H1 (cell line): Measurements from ENCODE around the gene IL23A. TPM values are rescaled to one million over a fixed set of nuclear protein-coding genes. Genes with fewer than 3 reads are reported as not detected.

Experiments
- BACH1 ChIP-seq: IDR thresholded peaks from 2 replicates; pipeline ENCODE4 v1.6.1; 2012; ENCODE audit warnings: low read length, improper control_type of control experiment
- BRCA1 ChIP-seq: IDR thresholded peaks from 2 replicates; pipeline ENCODE4 v1.6.1; 2012; ENCODE audit warnings: low read depth, low read length, improper control_type of control experiment
- CBX8 ChIP-seq: fragments of 300-800, 300-1000 bp; sonication (generic); IDR thresholded peaks from 2 replicates; pipeline ENCODE4 v1.7.1; 2016; ENCODE audit warnings: low read depth, low read length, borderline replicate concordance
- CHD1 ChIP-seq: IDR thresholded peaks from 2 replicates; pipeline ENCODE4 v1.6.1; 2012; ENCODE audit warnings: low read depth, low read length, improper control_type of control experiment
- CHD2 ChIP-seq: IDR thresholded peaks from 2 replicates; pipeline ENCODE4 v1.6.1; 2012; ENCODE audit warnings: low read length, improper control_type of control experiment
- GABPA ChIP-seq: IDR thresholded peaks from 2 replicates; pipeline ENCODE4 v1.6.1; 2011; ENCODE audit warnings: mild to moderate bottlenecking, low read length, moderate library complexity, borderline replicate concordance; ENCODE audit not compliant: insufficient read depth
- NANOG ChIP-seq: IDR thresholded peaks from 2 replicates; pipeline ENCODE4 v1.6.1; 2011; ENCODE audit warnings: low read length, low read depth, mild to moderate bottlenecking, inconsistent platforms; ENCODE audit not compliant: insufficient read depth, poor library complexity, severe bottlenecking
- NRF1 ChIP-seq: IDR thresholded peaks from 2 replicates; pipeline ENCODE4 v1.6.1; 2011; ENCODE audit warnings: mild to moderate bottlenecking, low read depth, low read length, improper control_type of control experiment
- RAD21 ChIP-seq, 2 experiments: IDR thresholded peaks in 1 of 2; conservative IDR thresholded peaks in 1 of 2; 2 replicates each; pipeline ENCODE4 v1.6.1; 2011; ENCODE audit warnings: low read depth in 2 of 2, low read length in 2 of 2, improper control_type of control experiment in 1 of 2, inconsistent platforms in 1 of 2, mild to moderate bottlenecking in 1 of 2, moderate library complexity in 1 of 2
- SP1 ChIP-seq: IDR thresholded peaks from 2 replicates; pipeline ENCODE4 v1.6.1; 2011; ENCODE audit warnings: low read depth, low read length
- SUZ12 ChIP-seq: fragments of 200-600 bp; sonication (generic); IDR thresholded peaks from 2 replicates; pipeline ENCODE4 v1.6.1; 2012; ENCODE audit warnings: mild to moderate bottlenecking, inconsistent platforms, low read length, moderate library complexity, mixed read lengths
- YY1 ChIP-seq: IDR thresholded peaks from 2 replicates; pipeline ENCODE4 v1.6.1; 2011; ENCODE audit warnings: low read depth, mild to moderate bottlenecking, low read length
- polyA plus RNA-seq, 7 experiments: library from polyadenylated mRNA; depleted of rRNA in 3 of 7; stranded (reverse) in 5 of 7; unstranded in 2 of 7; fragments of >200 nt in 5 of 7; fragments of 200-250 nt in 2 of 7; gene quantifications; 1 replicate in 5 of 7; 2 replicates in 1 of 7; 4 replicates in 1 of 7; pipeline versions ENCODE4 v1.2.1 to v1.2.3, GENCODE V29; 2011 to 2013; ENCODE audit warnings: missing spikeins in 2 of 7, mixed read lengths in 2 of 7
- total RNA-seq: library from RNA; stranded (reverse); fragmentation: NEBNext Ultra II Directional; extraction: Animal tissue kit (Norgen Biotek cat#: 25700); gene quantifications from 2 replicates; pipeline ENCODE4 v1.2.1, GENCODE V29; 2021
- TF ChIP-seq, protein P1 (sequence below): IDR thresholded peaks from 2 replicates; pipeline ENCODE4 v1.6.1; 2012; ENCODE audit warnings: inconsistent platforms

Gene IL23A
- total and polyA plus RNA-seq, 2 of the 8 experiments (the other 6 are each of a cell fraction or from before 2014, with no cell fraction given) = 2.3 to 3.6 TPM

- TF ChIP-seq CHD2 = peak; percentile 97
- TF ChIP-seq BACH1 = no peak
- TF ChIP-seq CHD1 = no peak
- peak; percentile 70; the same call in 1 of the 2 replicates for TF ChIP-seq GABPA
- TF ChIP-seq BRCA1 = peak; percentile 83
- TF ChIP-seq YY1 = peak; percentile 78; the same call in 1 of the 2 replicates
- peak; percentile 31 for TF ChIP-seq NANOG
- no peak for TF ChIP-seq CBX8
- no peak for TF ChIP-seq SUZ12
- peak; percentile 37 to 44; a peak in 3 of 4 replicates for TF ChIP-seq RAD21 (IDR thresholded peaks at IDR 0.05 in 1 of 2, conservative IDR thresholded peaks at IDR 0.05 in 1 of 2; ENCODE audit: low read depth in 2 of 2, low read length in 2 of 2)
- peak; percentile 68 for TF ChIP-seq SP1
- no peak for TF ChIP-seq NRF1
- TF ChIP-seq, protein P1, sequence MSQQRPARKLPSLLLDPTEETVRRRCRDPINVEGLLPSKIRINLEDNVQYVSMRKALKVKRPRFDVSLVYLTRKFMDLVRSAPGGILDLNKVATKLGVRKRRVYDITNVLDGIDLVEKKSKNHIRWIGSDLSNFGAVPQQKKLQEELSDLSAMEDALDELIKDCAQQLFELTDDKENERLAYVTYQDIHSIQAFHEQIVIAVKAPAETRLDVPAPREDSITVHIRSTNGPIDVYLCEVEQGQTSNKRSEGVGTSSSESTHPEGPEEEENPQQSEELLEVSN = peak; percentile 54; the same call in 1 of the 2 replicates
Measured at GRCh38 chr12:56315622-56316473, 22.8 kb upstream of the IL23A start, which contains the start of gene CNPY2 (continued).
